ENCODE measurements around the gene RCC1. TPM values are rescaled to one million over a fixed set of nuclear protein-coding genes. Genes with fewer than 3 reads are reported as not detected.
A peak's percentile ranks its signal among the peaks of the same experiment; 100 is the strongest.
"Not testable (repeated sequence)": the region's sequence is repeated elsewhere in the genome, so short reads cannot be mapped to it uniquely, and the experiment has no call there.

Gene RCC1
- total RNA-seq, 4 donors from 2014 or later, result 18.2 to 66.8 (median 25.8) TPM

GRCh38 chr1:28512058-28512611 is 6.3 kb downstream of the RCC1 start:
- TF ChIP-seq POLR2A (IDR thresholded peaks at IDR 0.05) (no peak), CTCF (IDR thresholded peaks at IDR 0.05) (no peak)
- Histone ChIP-seq H3K4me1 (peaks cover 0 to 48% (median 16%) of the 10 kb centered on the region in 4 donors), H3K4me3 (no peak overlapping the region), H3K27ac (no peak overlapping the region), H3K27me3 (no peaks in the 10 kb centered on the region), H3K9me3 (no peaks in the 10 kb centered on the region), H3K36me3 (peaks cover 0 to 67% (median 0%) of the 10 kb centered on the region in 3 donors)
- DNase-seq, result no peak

GRCh38 chr1:28514445-28514933 is 8.6 kb downstream of the RCC1 start:
- not testable (repeated sequence) for H3K4me3 ChIP-seq, H3K27ac ChIP-seq, H3K9me3 ChIP-seq, DNase-seq, H3K27me3 ChIP-seq
- Histone ChIP-seq H3K4me1 (peaks cover 0 to 34% (median 13%) of the 10 kb centered on the region in 4 donors), H3K36me3 (peaks cover 0 to 58% (median 0%) of the 10 kb centered on the region in 3 donors)

- Histone ChIP-seq H3K27ac (peak overlapping the region in 1 of 4 donors; percentile 89), H3K36me3 (peaks cover 0 to 38% (median 0%) of the 10 kb centered on the region in 3 donors), H3K9me3 (no peaks in the 10 kb centered on the region), H3K27me3 (no peaks in the 10 kb centered on the region), H3K4me1 (peaks cover 0 to 18% (median 10%) of the 10 kb centered on the region in 4 donors), H3K4me3 (no peak overlapping the region)
- no peak for DNase-seq
- TF ChIP-seq CTCF (IDR thresholded peaks at IDR 0.05) (no peak), POLR2A (IDR thresholded peaks at IDR 0.05) (no peak)
Measured at GRCh38 chr1:28516518-28516956, 10.7 kb downstream of the RCC1 start.

- peaks cover 0 to 14% (median 8%) of the 10 kb centered on the region in 4 donors for H3K4me1 ChIP-seq
- peak overlapping the region; percentile 68 to 95 (median 85) for H3K4me3 ChIP-seq
- no peaks in the 10 kb centered on the region for H3K9me3 ChIP-seq
- TF ChIP-seq POLR2A (IDR thresholded peaks at IDR 0.05), result no peak
- no peak for TF ChIP-seq CTCF (IDR thresholded peaks at IDR 0.05)
- DNase-seq, result no peak
- no peaks in the 10 kb centered on the region for H3K27me3 ChIP-seq
- H3K27ac ChIP-seq, result peak overlapping the region; percentile 65 to 94 (median 88)
- H3K36me3 ChIP-seq, result peaks cover 0 to 27% (median 0%) of the 10 kb centered on the region in 3 donors
Measured at GRCh38 chr1:28517649-28517999, 11.8 kb downstream of the RCC1 start.

- Histone ChIP-seq H3K27ac (peak overlapping the region; percentile 65 to 94 (median 88)), H3K36me3 (peaks cover 0 to 22% (median 0%) of the 10 kb centered on the region in 3 donors), H3K4me1 (peaks cover 0 to 14% (median 8%) of the 10 kb centered on the region in 4 donors), H3K4me3 (peak overlapping the region; percentile 68 to 95 (median 85)), H3K27me3 (no peaks in the 10 kb centered on the region), H3K9me3 (no peaks in the 10 kb centered on the region)
- DNase-seq, result peak; percentile 84 to 95 (median 93)
- TF ChIP-seq POLR2A (IDR thresholded peaks at IDR 0.05), result peak; percentile 57 to 70
- peak; percentile 97 to 99 (median 98) for TF ChIP-seq CTCF (IDR thresholded peaks at IDR 0.05)
Measured at GRCh38 chr1:28518000-28518744, 12.3 kb downstream of the RCC1 start.
